CD4-positive, CD25-positive, alpha-beta regulatory T cell (primary cell): ENCODE measurements around the gene SH3RF2. TPM values are rescaled to one million over a fixed set of nuclear protein-coding genes. Genes with fewer than 3 reads are reported as not detected.

Source experiments
- ATAC-seq, 2 donors: fragments of 150-1000 bp; cut with Tn5 transposase; one replicate each; pipeline ENCODE4 v1.10.0; 2021; ENCODE audit warnings: low read depth in 2 of 2, moderate number of reproducible peaks in 2 of 2, moderate library complexity in 1 of 2
- DNase-seq, 3 donors: peaks; one replicate each; pipeline versions ENCODE4 v3.0.0 to v3.0.0-alpha.2; 2012 to 2022; ENCODE audit warnings: mixed read lengths in 1 of 3
- H3K27ac ChIP-seq: one replicate; pipeline ENCODE4 v1.7.0; 2013; ENCODE audit warnings: mild to moderate bottlenecking, low read length; ENCODE audit not compliant: insufficient read depth, poor library complexity, severe bottlenecking
- H3K27me3 ChIP-seq: one replicate; pipeline ENCODE4 v1.7.0; 2013; ENCODE audit warnings: low read length; ENCODE audit not compliant: control insufficient read depth, insufficient read depth
- H3K36me3 ChIP-seq: one replicate; pipeline ENCODE4 v1.7.0; 2013; ENCODE audit warnings: mild to moderate bottlenecking, low read length, moderate library complexity; ENCODE audit not compliant: control insufficient read depth, insufficient read depth
- H3K4me1 ChIP-seq: 2 replicates; pipeline ENCODE4 v1.7.0; 2013; ENCODE audit warnings: mild to moderate bottlenecking, low read length; ENCODE audit not compliant: insufficient read depth, control insufficient read depth, poor library complexity, severe bottlenecking
- H3K4me3 ChIP-seq: one replicate; pipeline ENCODE4 v1.7.0; 2013; ENCODE audit warnings: low read depth, mild to moderate bottlenecking, low read length, moderate library complexity
- H3K9me3 ChIP-seq, 2 experiments: 1 replicate in 1 of 2; 2 replicates in 1 of 2; pipeline ENCODE4 v1.7.0; 2013; ENCODE audit warnings: low read length in 2 of 2, mild to moderate bottlenecking in 1 of 2, moderate library complexity in 1 of 2; ENCODE audit not compliant: control insufficient read depth in 2 of 2
- H3K27ac Mint-ChIP-seq, 3 donors: one replicate each; pipeline ENCODE4 v1.8.0; 2020 to 2022; ENCODE audit warnings: mild to moderate bottlenecking in 3 of 3, mixed read lengths in 3 of 3, moderate library complexity in 2 of 3
- H3K27me3 Mint-ChIP-seq: one replicate; pipeline ENCODE4 v1.8.0; 2022; ENCODE audit warnings: mild to moderate bottlenecking, mixed read lengths
- H3K36me3 Mint-ChIP-seq: one replicate; pipeline ENCODE4 v1.8.0; 2020; ENCODE audit warnings: mixed read lengths
- H3K4me1 Mint-ChIP-seq, 4 donors: one replicate each; pipeline ENCODE4 v1.8.0; 2020 to 2022; ENCODE audit warnings: mixed read lengths in 4 of 4, mild to moderate bottlenecking in 1 of 4
- H3K4me3 Mint-ChIP-seq, 4 donors: one replicate each; pipeline ENCODE4 v1.8.0; 2020 to 2022; ENCODE audit warnings: mild to moderate bottlenecking in 4 of 4, mixed read lengths in 4 of 4, moderate library complexity in 3 of 4
- H3K9me3 Mint-ChIP-seq, 7 donors: one replicate each; pipeline ENCODE4 v1.8.0; 2020 to 2022; ENCODE audit warnings: mixed read lengths in 7 of 7, mild to moderate bottlenecking in 3 of 7, moderate library complexity in 2 of 7
- polyA plus RNA-seq, 4 donors: library from polyadenylated mRNA; unstranded; fragments of 300-500 nt; fragmentation: Illumina TruSeq; gene quantifications; one replicate each; pipeline ENCODE4 v1.2.3, GENCODE V29; 2021
- total RNA-seq: library from RNA; stranded (reverse); gene quantifications from one replicate; pipeline ENCODE4 v1.2.3, GENCODE V29; 2022

Gene SH3RF2
- total and polyA plus RNA-seq, 5 donors from 2014 or later, result 0.52 to 4.5 (median 0.70) TPM; not detected in 1

DNA sequence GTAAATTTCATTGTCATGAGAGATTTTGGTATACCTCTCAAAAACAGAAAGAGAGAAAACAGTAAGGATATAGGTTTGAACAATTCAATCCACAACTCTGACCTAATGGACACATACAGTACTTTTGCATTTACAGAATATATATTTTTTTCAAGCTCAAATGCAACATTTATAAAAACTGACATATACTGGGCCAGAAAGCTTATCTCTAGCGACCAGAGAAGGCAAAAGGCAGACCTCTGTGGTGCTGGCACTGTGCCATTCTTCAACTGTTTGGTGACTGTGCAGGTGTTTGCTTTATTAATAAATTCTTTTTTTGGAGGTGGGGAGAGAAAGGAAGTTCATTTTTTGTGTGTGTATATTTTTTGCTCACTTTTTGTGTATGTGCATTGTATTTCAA lies 175.0 kb downstream of the SH3RF2 start:
- no peaks in the 10 kb centered on the region for H3K27me3 Mint-ChIP-seq
- H3K36me3 ChIP-seq, result peaks cover 32% of the 10 kb centered on the region

DNA sequence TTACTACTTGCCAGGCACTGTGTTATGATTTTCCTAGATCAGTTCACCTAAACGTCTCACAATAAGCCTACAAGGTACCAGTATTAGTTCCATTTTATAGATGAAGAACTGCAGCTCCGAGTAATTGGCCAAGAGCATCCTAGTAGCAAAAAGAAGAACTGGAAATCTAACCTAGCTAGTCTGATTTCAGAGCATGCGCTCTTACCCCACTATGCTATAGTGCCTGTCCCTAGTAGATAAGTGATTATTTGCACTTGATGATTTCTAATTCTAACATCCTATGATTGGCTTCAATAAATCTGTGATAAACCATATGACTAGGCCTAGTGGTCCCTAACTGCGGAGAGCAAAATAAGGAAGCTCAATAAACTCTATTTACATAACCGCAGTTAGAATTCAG lies 176.1 kb downstream of the SH3RF2 start:
- Mint-ChIP-seq H3K27me3 (no peaks in the 10 kb centered on the region), H3K9me3 (no peaks in the 10 kb centered on the region)

More for the DNA sequence above, 175.0 kb downstream of the SH3RF2 start:
- H3K4me3 ChIP-seq, result no peak overlapping the region
- no peak for ATAC-seq
- DNase-seq, result no peak
- H3K9me3 ChIP-seq, result no peaks in the 10 kb centered on the region
- peaks cover 16% of the 10 kb centered on the region for H3K36me3 Mint-ChIP-seq
- H3K4me1 Mint-ChIP-seq, result peaks cover 0 to 4% (median 0%) of the 10 kb centered on the region in 4 donors
- H3K27ac Mint-ChIP-seq, result no peak overlapping the region
- H3K27me3 ChIP-seq, result no peaks in the 10 kb centered on the region
- H3K9me3 Mint-ChIP-seq, result no peaks in the 10 kb centered on the region
- H3K27ac ChIP-seq, result no peak overlapping the region
- H3K4me3 Mint-ChIP-seq, result no peak overlapping the region
- H3K4me1 ChIP-seq, result no peaks in the 10 kb centered on the region

More for the DNA sequence above, 176.1 kb downstream of the SH3RF2 start:
- DNase-seq (no peak), ATAC-seq (no peak)
- Histone ChIP-seq H3K4me3 (no peak overlapping the region), H3K4me1 (no peaks in the 10 kb centered on the region), H3K36me3 (peaks cover 35% of the 10 kb centered on the region), H3K27ac (no peak overlapping the region), H3K9me3 (no peaks in the 10 kb centered on the region), H3K27me3 (no peaks in the 10 kb centered on the region)
- Mint-ChIP-seq H3K36me3 (peaks cover 21% of the 10 kb centered on the region), H3K4me1 (peaks cover 0 to 5% (median 2%) of the 10 kb centered on the region in 4 donors), H3K27ac (no peak overlapping the region), H3K4me3 (no peak overlapping the region)

Other genes with a start within 250 kb of the SH3RF2 start
- 3.1 TPM for gene PRELID2, start 101.2 kb upstream of the SH3RF2 start, total RNA-seq
- gene PRELID2, start 101.2 kb upstream of the SH3RF2 start, polyA plus RNA-seq, result 1 to 10 TPM in 2 of 4 donors, under 1 TPM in 2; 0.72 to 2.9 (median 1.4) TPM
- gene GRXCR2, start 63.6 kb upstream of the SH3RF2 start, total RNA-seq, result not detected
- under 1 TPM in 1 of 4 donors, not detected in 3; 0.18 TPM for gene GRXCR2, start 63.6 kb upstream of the SH3RF2 start, polyA plus RNA-seq
- gene PLAC8L1, start 169.0 kb downstream of the SH3RF2 start, total RNA-seq, result 0.67 TPM
- gene PLAC8L1, start 169.0 kb downstream of the SH3RF2 start, polyA plus RNA-seq, result not detected
- 72.6 TPM for gene LARS1, start 246.1 kb downstream of the SH3RF2 start, total RNA-seq
- gene LARS1, start 246.1 kb downstream of the SH3RF2 start, polyA plus RNA-seq, result 10 to 100 TPM; 80.5 to 95.7 (median 85.7) TPM